ENCODE measurements around the gene ITGB3BP. TPM values are rescaled to one million over a fixed set of nuclear protein-coding genes. Genes with fewer than 3 reads are reported as not detected.

Gene ITGB3BP
- total and polyA plus RNA-seq, 2 of the 4 experiments (the other 2 are of a cell fraction), result 8.1 to 11.9 TPM

DNA sequence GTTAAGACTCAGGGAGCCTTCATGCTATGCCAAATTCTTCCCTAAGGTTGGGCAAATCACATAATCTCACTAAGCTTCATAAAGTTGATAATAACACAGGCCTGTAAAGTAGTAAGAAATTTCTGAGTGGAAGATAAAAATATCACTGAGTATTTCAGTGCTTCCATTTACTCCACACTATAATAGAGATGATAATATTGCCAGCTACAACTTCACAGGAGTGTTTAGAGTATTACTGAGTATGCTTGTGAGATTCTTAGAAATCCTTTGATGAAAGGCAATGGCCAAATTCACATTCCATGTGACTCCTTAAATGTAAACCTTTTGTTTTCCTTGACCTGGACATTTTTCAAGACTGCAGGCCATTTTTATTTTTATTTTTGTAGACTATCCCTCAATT, 10.4 kb downstream of the ITGB3BP start:
- Histone ChIP-seq H3K56ac (ENCODE audit: extremely low read depth, insufficient read depth, low read length) (no peak overlapping the region), H3K79me1 (ENCODE audit: low read depth in 1 of 2, low read length in 2 of 2) (peaks cover under 1 to 4% of the 10 kb centered on the region in 2 experiments; a peak in 1 of 4 replicates), H2AK9ac (replicated peaks; ENCODE audit: low read depth, low read length, poor library complexity) (no peak overlapping the region), H3K4ac (ENCODE audit: low read depth, low read length) (no peak overlapping the region), H2BK5ac (ENCODE audit: low read depth, low read length, poor library complexity, severe bottlenecking) (no peak overlapping the region), H3K9me1 (ENCODE audit: insufficient read depth, low read length) (0 out of 2 replicates have a peak, but pooled peaks cover under 1% of the 10 kb centered on the region), H2AK5ac (ENCODE audit: low read depth, low read length) (no peak overlapping the region), H3K9ac (ENCODE audit: low read depth, low read length) (no peak overlapping the region), H3K27me3 (ENCODE audit: control insufficient read depth, insufficient read depth, low read length) (no peaks in the 10 kb centered on the region), H3K27ac (ENCODE audit: insufficient read depth, low read length) (no peak overlapping the region), H4K5ac (ENCODE audit: low read depth, low read length) (no peak overlapping the region), H4K8ac (ENCODE audit: low read depth in 2 of 2, low read length in 2 of 2) (no peak overlapping the region), H3K4me3 (ENCODE audit: insufficient read depth, low read depth, low read length) (no peak overlapping the region), H3K18ac (ENCODE audit: low read depth, low read length) (no peak overlapping the region), H3K14ac (replicated peaks; ENCODE audit: low read depth, low read length) (no peak overlapping the region), H3K4me2 (ENCODE audit: low read depth, low read length) (no peak overlapping the region), H3K9me3 (ENCODE audit: control insufficient read depth, insufficient read depth, low read length) (no peaks in the 10 kb centered on the region), H2BK120ac (ENCODE audit: low read depth, low read length) (no peak overlapping the region), H3K4me1 (ENCODE audit: control insufficient read depth, insufficient read depth, low read length) (no peaks in the 10 kb centered on the region), H2AFZ (replicated peaks; ENCODE audit: low read length, poor library complexity) (no peak overlapping the region), H4K91ac (ENCODE audit: insufficient read depth, low read depth, low read length) (no peak overlapping the region), H2BK15ac (ENCODE audit: low read depth, low read length) (no peak overlapping the region), H2BK20ac (ENCODE audit: low read depth, low read length) (no peak overlapping the region), H3K36me3 (ENCODE audit: control insufficient read depth, insufficient read depth, low read length) (no peaks in the 10 kb centered on the region), H3K23ac (ENCODE audit: low read depth, low read length) (no peak overlapping the region), H4K20me1 (ENCODE audit: insufficient read depth, low read length) (no peaks in the 10 kb centered on the region)
- in situ Hi-C loops (cut with MboI; ENCODE audit: low sequenced_read_pairs) (no loop called here), dilution Hi-C loops (cut with HindIII; ENCODE audit: low sequenced_read_pairs, unreplicated experiment) (no loop called here), intact Hi-C loops (cut with micrococcal nuclease) (no loop called here)
- TF ChIP-seq MAFK (IDR thresholded peaks at IDR 0.05; ENCODE audit: low read depth, low read length) (no peak), MXI1 (IDR thresholded peaks at IDR 0.05; ENCODE audit: borderline replicate concordance, low read depth, low read length) (no peak), FOS (IDR thresholded peaks at IDR 0.05; ENCODE audit: low read depth, low read length) (no peak), BHLHE40 (IDR thresholded peaks at IDR 0.05; ENCODE audit: low read depth, low read length) (no peak), CEBPB (IDR thresholded peaks at IDR 0.05; ENCODE audit: low read depth, low read length) (no peak), SMC3 (IDR thresholded peaks at IDR 0.05; ENCODE audit: low read depth, low read length) (no peak), RFX5 (IDR thresholded peaks at IDR 0.05; ENCODE audit: low read depth, low read length) (no peak), ELK1 (IDR thresholded peaks at IDR 0.05; ENCODE audit: borderline replicate concordance, low read depth, low read length) (no peak), MAZ (IDR thresholded peaks at IDR 0.05; ENCODE audit: borderline replicate concordance, low read depth, low read length) (no peak), POLR2A (IDR thresholded peaks at IDR 0.05; ENCODE audit: low read depth, low read length) (no peak), NFE2L2 (IDR thresholded peaks at IDR 0.05; ENCODE audit: low read depth, low read length) (no peak), RCOR1 (IDR thresholded peaks at IDR 0.05; ENCODE audit: insufficient replicate concordance, low read length) (no peak), CHD1 (IDR thresholded peaks at IDR 0.05; ENCODE audit: low read depth, low read length) (no peak)
- TF ChIP-seq, protein P1, sequence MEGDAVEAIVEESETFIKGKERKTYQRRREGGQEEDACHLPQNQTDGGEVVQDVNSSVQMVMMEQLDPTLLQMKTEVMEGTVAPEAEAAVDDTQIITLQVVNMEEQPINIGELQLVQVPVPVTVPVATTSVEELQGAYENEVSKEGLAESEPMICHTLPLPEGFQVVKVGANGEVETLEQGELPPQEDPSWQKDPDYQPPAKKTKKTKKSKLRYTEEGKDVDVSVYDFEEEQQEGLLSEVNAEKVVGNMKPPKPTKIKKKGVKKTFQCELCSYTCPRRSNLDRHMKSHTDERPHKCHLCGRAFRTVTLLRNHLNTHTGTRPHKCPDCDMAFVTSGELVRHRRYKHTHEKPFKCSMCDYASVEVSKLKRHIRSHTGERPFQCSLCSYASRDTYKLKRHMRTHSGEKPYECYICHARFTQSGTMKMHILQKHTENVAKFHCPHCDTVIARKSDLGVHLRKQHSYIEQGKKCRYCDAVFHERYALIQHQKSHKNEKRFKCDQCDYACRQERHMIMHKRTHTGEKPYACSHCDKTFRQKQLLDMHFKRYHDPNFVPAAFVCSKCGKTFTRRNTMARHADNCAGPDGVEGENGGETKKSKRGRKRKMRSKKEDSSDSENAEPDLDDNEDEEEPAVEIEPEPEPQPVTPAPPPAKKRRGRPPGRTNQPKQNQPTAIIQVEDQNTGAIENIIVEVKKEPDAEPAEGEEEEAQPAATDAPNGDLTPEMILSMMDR (conservative IDR thresholded peaks at IDR 0.05; ENCODE audit: low read depth, low read length), result no peak
- no peak for ATAC-seq (ENCODE audit: low read depth)
- CTCF ChIA-PET, result interaction anchor here (0.8 kb wide), 1 partner anchor 45 kb away, joined by 3 read pairs; no protein-coding TSS in a partner anchor
- POLR2A ChIA-PET (ENCODE audit: unreplicated experiment), result no interaction called here
- no peak for DNase-seq
- no TSS peak for BruUV-seq (replicated peaks)
